Keratinocyte (primary cell): ENCODE data around the gene SLC13A5. TPM values are rescaled to one million over a fixed set of nuclear protein-coding genes. Genes with fewer than 3 reads are reported as not detected.

ENCODE experiments used
- DNase-seq: peaks from one replicate; pipeline ENCODE4 v3.0.0-alpha.2; 2011; ENCODE audit warnings: low read depth, missing footprints, low spot score
- FAIRE-seq: peaks from 2 replicates; lab custom pipeline; 2011; peaks lifted over from hg19 to GRCh38; lab: Jason Lieb, UNC
- H2AFZ ChIP-seq: 2 replicates; pipeline ENCODE4 v1.6.0; 2012; ENCODE audit warnings: low read length, control low read depth, inconsistent platforms; ENCODE audit not compliant: control insufficient read depth
- H3K27ac ChIP-seq: 2 replicates; pipeline ENCODE4 v1.5.1; 2011; ENCODE audit warnings: low read length; ENCODE audit not compliant: control insufficient read depth, insufficient read depth
- H3K27me3 ChIP-seq: 3 replicates; pipeline ENCODE4 v1.6.0; 2011; ENCODE audit warnings: low read length; ENCODE audit not compliant: control insufficient read depth, insufficient read depth; ENCODE audit errors: extremely low read depth
- H3K36me3 ChIP-seq, 2 experiments: 2 replicates in 1 of 2; 3 replicates in 1 of 2; pipeline ENCODE4 v1.5.1; 2011; ENCODE audit warnings: low read length in 2 of 2, mild to moderate bottlenecking in 1 of 2; ENCODE audit not compliant: control insufficient read depth in 2 of 2, insufficient read depth in 2 of 2; ENCODE audit errors: extremely low read depth in 1 of 2
- H3K4me1 ChIP-seq: 3 replicates; pipeline ENCODE4 v1.5.1; 2011; ENCODE audit warnings: low read length; ENCODE audit not compliant: control insufficient read depth, insufficient read depth; ENCODE audit errors: extremely low read depth
- H3K4me2 ChIP-seq: 3 replicates; pipeline ENCODE4 v1.6.0; 2011; ENCODE audit warnings: low read depth, low read length; ENCODE audit not compliant: control insufficient read depth, insufficient read depth; ENCODE audit errors: extremely low read depth
- H3K4me3 ChIP-seq, 3 experiments: fragments of 200-600 bp in 1 of 3; sonication (generic) in 1 of 3; 2 replicates in 2 of 3; 3 replicates in 1 of 3; pipeline ENCODE4 v1.5.1; 2011 to 2016; ENCODE audit warnings: low read length in 3 of 3, mild to moderate bottlenecking in 3 of 3, control low read depth in 2 of 3, inconsistent platforms in 1 of 3, low read depth in 1 of 3, mixed read lengths in 1 of 3, mixed run types in 1 of 3, moderate library complexity in 1 of 3; ENCODE audit not compliant: control insufficient read depth in 2 of 3, insufficient read depth in 2 of 3; ENCODE audit errors: extremely low read depth in 1 of 3
- H3K79me2 ChIP-seq: 2 replicates; pipeline ENCODE4 v1.6.0; 2012; ENCODE audit warnings: low read length; ENCODE audit not compliant: control insufficient read depth, insufficient read depth
- H3K9ac ChIP-seq: 3 replicates; pipeline ENCODE4 v1.6.0; 2011; ENCODE audit warnings: low read length; ENCODE audit not compliant: control insufficient read depth, insufficient read depth; ENCODE audit errors: extremely low read depth
- H3K9me1 ChIP-seq: 3 replicates; pipeline ENCODE4 v1.6.0; 2011; ENCODE audit warnings: low read length; ENCODE audit not compliant: control insufficient read depth, insufficient read depth; ENCODE audit errors: extremely low read depth
- H3K9me3 ChIP-seq: 2 replicates; pipeline ENCODE4 v1.5.1; 2012; ENCODE audit warnings: low read depth, low read length; ENCODE audit not compliant: control insufficient read depth
- H4K20me1 ChIP-seq: 3 replicates; pipeline ENCODE4 v1.6.0; 2011; ENCODE audit warnings: low read length; ENCODE audit not compliant: control insufficient read depth, insufficient read depth; ENCODE audit errors: extremely low read depth
- CTCF ChIP-seq, 3 experiments: IDR thresholded peaks in 1 of 3; conservative IDR thresholded peaks in 1 of 3; optimal IDR thresholded peaks in 1 of 3; 2 replicates in 2 of 3; 3 replicates in 1 of 3; pipeline versions ENCODE3 to v1.5.1; 2011; ENCODE audit warnings: low read length in 3 of 3, mild to moderate bottlenecking in 3 of 3, moderate library complexity in 2 of 3, control low read depth in 1 of 3, inconsistent platforms in 1 of 3; ENCODE audit not compliant: insufficient read depth in 2 of 3; ENCODE audit errors: extremely low read depth in 1 of 3
- EZH2 ChIP-seq: IDR thresholded peaks from one replicate; pipeline ENCODE4 v1.6.1; 2012; ENCODE audit warnings: inconsistent platforms, mild to moderate bottlenecking, low read length, moderate library complexity
- dilution Hi-C: fragments of 300-500 bp; cut with MboI; formaldehyde crosslinking; loops from one replicate; pipeline ENCODE4 v1.7.0; 2020; ENCODE audit warnings: low sequenced_read_pairs; ENCODE audit not compliant: extremely low pct_ligation_motif_present
- polyA plus RNA-seq, 5 experiments: library from polyadenylated mRNA; depleted of rRNA in 3 of 5; stranded (reverse) in 3 of 5; stranded (forward) in 1 of 5; unstranded in 1 of 5; fragments of >200 nt; gene quantifications; 1 replicate in 1 of 5; 2 replicates in 3 of 5; 3 replicates in 1 of 5; pipeline versions ENCODE4 v1.2.1 to v1.2.3, GENCODE V29; 2011 to 2012; ENCODE audit warnings: missing spikeins in 2 of 5, low read depth in 1 of 5, low replicate concordance in 1 of 5

Gene SLC13A5
- polyA plus RNA-seq, 1 donor (not counting 4 experiments of a cell fraction or from before 2014, with no cell fraction given): 0.14 TPM

DNA sequence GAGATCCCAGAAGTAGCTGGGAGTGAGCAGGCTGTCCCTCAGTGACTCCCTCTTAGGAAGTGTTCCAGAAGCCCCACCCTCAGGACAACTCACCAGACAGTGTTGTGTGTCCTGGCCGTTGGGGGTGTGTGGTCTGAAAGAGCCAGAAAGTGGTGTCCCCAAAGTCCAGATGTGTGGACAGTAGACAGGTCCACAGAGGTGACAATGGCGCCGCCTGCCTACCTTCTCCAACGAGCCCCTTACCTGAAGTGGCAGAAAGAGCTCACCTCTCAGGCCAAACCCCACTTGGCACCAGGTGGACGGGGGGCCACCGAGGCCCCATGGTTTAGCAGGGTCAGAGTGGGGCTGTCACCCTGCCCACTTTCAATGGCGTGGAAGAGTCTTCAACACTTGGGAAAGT lies 41.7 kb downstream of the SLC13A5 start:
- Histone ChIP-seq H3K79me2 (no peaks in the 10 kb centered on the region), H3K27ac (peak overlapping the region; percentile 92), H3K36me3 (no peaks in the 10 kb centered on the region), H3K4me1 (peaks cover 37% of the 10 kb centered on the region), H3K4me2 (no peak overlapping the region), H2AFZ (peak overlapping the region; percentile 62), H3K27me3 (no peaks in the 10 kb centered on the region), H3K9me3 (no peaks in the 10 kb centered on the region), H3K4me3 (no peak overlapping the region), H4K20me1 (no peaks in the 10 kb centered on the region), H3K9me1 (no peaks in the 10 kb centered on the region), H3K9ac (peak overlapping the region; percentile 61)
- DNase-seq (no peak), FAIRE-seq (peak; percentile 44)
- TF ChIP-seq EZH2 (no peak), CTCF (optimal IDR thresholded peaks at IDR 0.05 in 1 of 3, IDR thresholded peaks at IDR 0.05 in 1 of 3, conservative IDR thresholded peaks at IDR 0.05 in 1 of 3; ENCODE audit: extremely low read depth in 1 of 3, insufficient read depth in 2 of 3, low read length in 3 of 3) (no peak)
- dilution Hi-C loops: no loop called here

DNA sequence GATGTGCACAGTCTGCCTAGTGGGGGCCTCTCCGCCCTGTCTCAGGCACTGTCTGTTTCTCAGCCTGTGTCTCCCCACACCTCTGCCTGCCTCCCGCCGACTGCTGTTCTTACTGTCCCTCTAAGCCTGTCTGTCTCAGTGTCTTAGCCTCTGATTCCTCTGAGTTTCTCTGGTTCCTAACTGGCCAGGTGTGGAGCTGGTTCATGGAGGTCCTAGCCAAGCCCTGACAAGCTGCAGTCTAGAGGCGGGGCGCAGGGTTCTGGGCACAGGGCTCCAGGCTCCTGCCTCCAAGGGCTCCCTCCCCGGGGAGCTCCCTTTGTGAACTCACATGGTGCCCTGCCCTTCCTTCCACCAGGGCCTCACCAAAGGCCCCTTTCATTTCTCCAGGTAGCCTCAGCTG lies 42.2 kb downstream of the SLC13A5 start:
- Histone ChIP-seq H3K4me2 (peak overlapping the region; percentile 84), H2AFZ (peak overlapping the region; percentile 62), H3K9ac (peak overlapping the region; percentile 61), H3K4me3 (no peak overlapping the region), H3K4me1 (peaks cover 41% of the 10 kb centered on the region), H4K20me1 (no peaks in the 10 kb centered on the region), H3K9me1 (no peaks in the 10 kb centered on the region), H3K27me3 (no peaks in the 10 kb centered on the region), H3K27ac (peak overlapping the region; percentile 92), H3K79me2 (no peaks in the 10 kb centered on the region), H3K9me3 (no peaks in the 10 kb centered on the region), H3K36me3 (no peaks in the 10 kb centered on the region)
- dilution Hi-C loops: no loop called here
- TF ChIP-seq EZH2: no peak
- TF ChIP-seq CTCF (optimal IDR thresholded peaks at IDR 0.05 in 1 of 3, IDR thresholded peaks at IDR 0.05 in 1 of 3, conservative IDR thresholded peaks at IDR 0.05 in 1 of 3; ENCODE audit: extremely low read depth in 1 of 3, insufficient read depth in 2 of 3, low read length in 3 of 3): no peak
- no peak for FAIRE-seq
- no peak for DNase-seq
